HEK293T (cell line): ENCODE data around the gene PTH2.

Experiments used
- CTCF ChIA-PET: fragments of 350-600 bp; formaldehyde crosslinking; extraction: SDS; loops from one replicate; lab custom pipeline; 2021; ENCODE audit warnings: antibody characterized with exemption, inconsistent platforms; lab: Yijun Ruan, JAX
- POLR2A ChIA-PET: fragments of 350-600 bp; formaldehyde crosslinking; extraction: SDS; loops from one replicate; lab custom pipeline; 2020; ENCODE audit warnings: antibody characterized with exemption, inconsistent platforms; lab: Yijun Ruan, JAX
- DNase-seq: peaks from one replicate; pipeline ENCODE4 v3.0.0; 2012; ENCODE audit warnings: mixed read lengths; ENCODE audit errors: extremely low spot score
- ARNT ChIP-seq: fragments of 450-650 bp; IDR thresholded peaks from 2 replicates; pipeline ENCODE4 v1.6.1; 2017; ENCODE audit warnings: mild to moderate bottlenecking
- BHLHE40 ChIP-seq: fragments of 450-650 bp; IDR thresholded peaks from 2 replicates; pipeline ENCODE4 v1.6.1; 2016; ENCODE audit warnings: mild to moderate bottlenecking, moderate library complexity, borderline replicate concordance
- CTBP1 ChIP-seq: fragments of 450-650 bp; IDR thresholded peaks from 2 replicates; pipeline ENCODE4 v1.6.1; 2016; ENCODE audit warnings: borderline replicate concordance
- ELF4 ChIP-seq: fragments of 450-650 bp; IDR thresholded peaks from 2 replicates; pipeline ENCODE4 v1.6.1; 2017; ENCODE audit warnings: antibody characterized with exemption
- FOXA1 ChIP-seq: fragments of 450-650 bp; IDR thresholded peaks from 2 replicates; pipeline ENCODE4 v1.6.1; 2016; ENCODE audit warnings: mild to moderate bottlenecking
- FOXK2 ChIP-seq: fragments of 450-650 bp; IDR thresholded peaks from 2 replicates; pipeline ENCODE4 v1.6.1; 2016; ENCODE audit warnings: mild to moderate bottlenecking
- FOXM1 ChIP-seq: fragments of 450-650 bp; IDR thresholded peaks from 2 replicates; pipeline ENCODE4 v1.6.1; 2017; ENCODE audit warnings: mild to moderate bottlenecking, borderline replicate concordance
- HDGF ChIP-seq: fragments of 450-650 bp; IDR thresholded peaks from 2 replicates; pipeline ENCODE4 v1.6.1; 2017; ENCODE audit warnings: antibody characterized with exemption, borderline replicate concordance
- L3MBTL2 ChIP-seq: fragments of 450-650 bp; conservative IDR thresholded peaks from 2 replicates; pipeline ENCODE4 v1.6.1; 2016; ENCODE audit warnings: mild to moderate bottlenecking
- LEF1 ChIP-seq: fragments of 450-650 bp; IDR thresholded peaks from 2 replicates; pipeline ENCODE4 v1.6.1; 2017; ENCODE audit warnings: mild to moderate bottlenecking, borderline replicate concordance
- NFRKB ChIP-seq: fragments of 450-650 bp; IDR thresholded peaks from 2 replicates; pipeline ENCODE4 v1.6.1; 2016; ENCODE audit warnings: mild to moderate bottlenecking, moderate library complexity
- PKNOX1 ChIP-seq: fragments of 450-650 bp; IDR thresholded peaks from 2 replicates; pipeline ENCODE4 v1.6.1; 2016
- SP1 ChIP-seq: fragments of 450-650 bp; IDR thresholded peaks from 2 replicates; pipeline ENCODE4 v1.6.1; 2017
- SUZ12 ChIP-seq: fragments of 450-650 bp; IDR thresholded peaks from 2 replicates; pipeline ENCODE4 v1.6.1; 2016; ENCODE audit warnings: mild to moderate bottlenecking
- TARDBP ChIP-seq: fragments of 450-650 bp; IDR thresholded peaks from 2 replicates; pipeline ENCODE4 v1.6.1; 2016
- ZNF384 ChIP-seq: fragments of 450-650 bp; IDR thresholded peaks from 2 replicates; pipeline ENCODE4 v1.6.1; 2016

Gene PTH2

GRCh38 chr19:49423071-49423984, at the start of gene PTH2:
TSS of gene PTH2 (minus strand) at chr19:49423441. CDS start at chr19:49423339, 102 bp downstream.
- TF ChIP-seq SUZ12 (no peak), FOXM1 (no peak), PKNOX1 (no peak)
- no peak for DNase-seq
- ChIA-PET CTCF (no interaction called here), POLR2A (interaction anchor here (3.2 kb wide), 1 partner anchor 20 kb away, joined by 13 read pairs; no protein-coding TSS in a partner anchor)

GRCh38 chr19:49472936-49473335, 49.7 kb upstream of the PTH2 start:
- ChIA-PET POLR2A (interaction anchor here (1.2 to 4.5 kb wide), 4 partner anchors 19 to 25 kb away, joined by 4 to 25 read pairs (median 6); partner anchors contain the start of genes ALDH16A1 and PIH1D1), CTCF (interaction anchor here (0.6 kb wide), 1 partner anchor 97 kb away, joined by 3 read pairs; no protein-coding TSS in a partner anchor)
- DNase-seq: no peak
- TF ChIP-seq BHLHE40 (no peak), ARNT (no peak), PKNOX1 (no peak), L3MBTL2 (no peak), SUZ12 (no peak), LEF1 (no peak), ZNF384 (no peak), SP1 (no peak), FOXA1 (no peak), NFRKB (no peak), FOXK2 (no peak), FOXM1 (no peak), ELF4 (no peak), HDGF (no peak), CTBP1 (no peak), TARDBP (no peak)

- POLR2A ChIA-PET: interaction anchor here (4.5 kb wide), 1 partner anchor 16 kb away, joined by 25 read pairs; the partner anchor contains the start of gene ALDH16A1
- DNase-seq: no peak
- TF ChIP-seq CTBP1 (no peak), TARDBP (no peak), FOXK2 (no peak), ARNT (no peak), LEF1 (no peak), PKNOX1 (no peak), L3MBTL2 (no peak)
- CTCF ChIA-PET: interaction anchor here (0.6 kb wide), 1 partner anchor 27 kb away, joined by 5 read pairs; no protein-coding TSS in a partner anchor
These were observed 47.4 kb upstream of the PTH2 start for GRCh38 chr19:49470615-49470978.

- CTCF ChIA-PET: no interaction called here
- TF ChIP-seq NFRKB (no peak), FOXM1 (no peak), ELF4 (no peak), FOXK2 (no peak), CTBP1 (no peak), TARDBP (no peak), ZNF384 (no peak)
- no peak for DNase-seq
- POLR2A ChIA-PET: interaction anchor here (1.7 to 4.5 kb wide), 3 partner anchors 16 to 18 kb away, joined by 3 to 25 read pairs (median 6); partner anchors contain the start of genes ALDH16A1 and PIH1D1
These were observed 46.8 kb upstream of the PTH2 start for GRCh38 chr19:49469828-49470614.

- CTCF ChIA-PET: no interaction called here
- TF ChIP-seq HDGF (no peak), ZNF384 (no peak), FOXK2 (no peak)
- POLR2A ChIA-PET: interaction anchor here (0.9 to 1.7 kb wide), 3 partner anchors 13 to 17 kb away, joined by 3 to 6 read pairs (median 4); partner anchors contain the start of genes ALDH16A1 and PIH1D1
- DNase-seq: peak; percentile 41
These were observed 45.7 kb upstream of the PTH2 start for GRCh38 chr19:49468746-49469447.
